Esophagus (tissue), 2 donors: ENCODE data around the gene HSPE1. TPM values are rescaled to one million over a fixed set of nuclear protein-coding genes. Genes with fewer than 3 reads are reported as not detected.
A peak's percentile ranks its signal among the peaks of the same experiment; 100 is the strongest.

ENCODE experiments used
- H3K27ac ChIP-seq, 2 donors: one replicate each; pipeline ENCODE4 v1.5.1; 2013; ENCODE audit warnings: low read depth in 2 of 2, mild to moderate bottlenecking in 2 of 2, inconsistent platforms in 1 of 2, low read length in 1 of 2, moderate library complexity in 1 of 2
- H3K27me3 ChIP-seq, 2 donors: one replicate each; pipeline ENCODE4 v1.6.1; 2013; ENCODE audit warnings: low read length in 2 of 2, control low read depth in 1 of 2, mild to moderate bottlenecking in 1 of 2; ENCODE audit not compliant: insufficient read depth in 2 of 2, control insufficient read depth in 1 of 2
- H3K36me3 ChIP-seq, 2 donors: one replicate each; pipeline ENCODE4 v1.6.1; 2013; ENCODE audit warnings: low read length in 1 of 2; ENCODE audit not compliant: control insufficient read depth in 2 of 2, insufficient read depth in 2 of 2
- H3K4me1 ChIP-seq, 2 donors: one replicate each; pipeline ENCODE4 v1.6.1; 2013; ENCODE audit warnings: low read length in 1 of 2; ENCODE audit not compliant: control insufficient read depth in 2 of 2, insufficient read depth in 2 of 2
- H3K4me3 ChIP-seq, 2 donors: one replicate each; pipeline ENCODE4 v1.5.1; 2013; ENCODE audit warnings: low read length in 2 of 2, mild to moderate bottlenecking in 2 of 2, low read depth in 1 of 2, moderate library complexity in 1 of 2
- H3K9me3 ChIP-seq, 2 donors: one replicate each; pipeline ENCODE4 v1.6.1; 2013; ENCODE audit warnings: mild to moderate bottlenecking in 2 of 2, low read depth in 1 of 2, low read length in 1 of 2, moderate library complexity in 1 of 2; ENCODE audit not compliant: control insufficient read depth in 2 of 2, insufficient read depth in 1 of 2
- WGBS, 2 donors: extraction: QIAGEN DNeasy Blood & Tissue Kit; methylation state at CpG; one replicate each; pipeline ENCODE4 v1.1.7; 2013; 5-methylcytosine and 5-hydroxymethylcytosine counted together
- polyA plus RNA-seq, 2 donors: library from polyadenylated mRNA; stranded (reverse); fragments of 200-250 nt; gene quantifications; one replicate each; pipeline ENCODE4 v1.2.3, GENCODE V29; 2013
- donor health status: healthy with polysubstance abuse.
- donor health status: Bipolar disorder and iron deficiency.

The HSPE1 gene
- polyA plus RNA-seq, 2 donors, result 149 to 216 TPM

DNA sequence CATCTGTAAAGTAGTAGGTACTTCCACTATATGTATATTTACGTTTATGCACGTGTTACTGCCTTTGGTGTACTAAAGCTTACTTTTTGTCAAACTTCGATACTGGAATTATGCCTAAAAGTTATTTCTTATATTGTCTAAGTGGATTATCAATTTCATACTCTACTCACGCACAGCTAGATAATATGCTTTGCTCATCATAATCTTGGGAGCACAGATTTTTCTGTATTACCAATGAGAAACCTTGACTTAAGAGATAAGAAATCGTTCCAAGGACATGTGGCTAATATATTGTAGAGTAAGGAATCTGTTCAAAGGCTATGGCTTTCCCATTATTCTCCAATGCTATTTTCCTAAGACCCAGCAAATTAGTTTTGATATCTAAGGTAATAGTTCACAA is 6.5 kb downstream of the HSPE1 start:
- Histone ChIP-seq H3K9me3 (no peaks in the 10 kb centered on the region), H3K4me3 (no peak overlapping the region), H3K36me3 (peaks cover 4 to 6% of the 10 kb centered on the region in 2 donors), H3K27ac (no peak overlapping the region), H3K27me3 (no peaks in the 10 kb centered on the region), H3K4me1 (no peaks in the 10 kb centered on the region)
- 90 to 95% methylated on average over 5 of the region's 5 CpGs for WGBS, 2 donors

DNA sequence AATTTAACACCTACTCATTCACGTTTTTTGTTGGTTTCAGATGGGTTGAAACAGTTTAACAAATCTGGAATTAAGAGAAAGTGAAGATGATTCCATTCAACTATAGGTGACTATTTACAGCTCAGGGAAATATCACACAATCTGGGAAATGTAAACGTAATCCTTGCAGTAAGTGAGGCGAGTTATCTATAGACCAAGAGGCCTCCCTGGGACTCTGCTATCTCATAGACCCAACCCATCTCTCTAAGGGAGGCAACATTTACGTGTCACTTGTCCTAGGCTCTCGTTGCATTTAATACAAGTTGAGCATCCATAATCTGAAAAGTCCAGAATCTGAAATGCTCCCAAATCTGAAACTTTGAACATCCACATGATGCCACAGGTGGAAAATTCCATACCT is 13.7 kb downstream of the HSPE1 start:
- Histone ChIP-seq H3K4me1 (no peaks in the 10 kb centered on the region), H3K4me3 (no peak overlapping the region), H3K27ac (no peak overlapping the region), H3K9me3 (no peaks in the 10 kb centered on the region), H3K36me3 (no peaks in the 10 kb centered on the region), H3K27me3 (no peaks in the 10 kb centered on the region)
- 94 to 96% methylated on average over 5 of the region's 5 CpGs for WGBS, 2 donors

DNA sequence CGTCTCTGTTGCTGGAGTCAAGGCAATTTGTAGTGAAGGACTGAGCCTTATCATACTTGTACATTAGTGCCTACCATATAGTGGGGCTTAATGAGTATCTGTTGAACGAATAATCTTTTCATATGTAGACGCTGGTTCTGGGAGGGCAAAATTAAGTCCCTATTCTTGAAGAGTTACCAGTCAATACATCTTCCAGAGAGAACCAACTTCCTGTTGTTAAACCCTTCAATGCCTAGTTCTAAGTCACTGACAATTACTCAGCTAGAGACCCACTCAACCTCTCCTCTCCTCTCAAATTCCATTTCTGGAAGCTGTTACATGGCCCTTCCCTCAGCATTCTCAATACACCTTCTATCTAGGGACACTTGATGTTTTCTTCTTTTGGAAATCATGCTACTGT is 14.6 kb downstream of the HSPE1 start:
- 64 to 68% methylated on average over 3 of the region's 3 CpGs for WGBS, 2 donors
- Histone ChIP-seq H3K27ac (peak overlapping the region in 1 of 2 donors; percentile 97), H3K27me3 (no peaks in the 10 kb centered on the region)

DNA sequence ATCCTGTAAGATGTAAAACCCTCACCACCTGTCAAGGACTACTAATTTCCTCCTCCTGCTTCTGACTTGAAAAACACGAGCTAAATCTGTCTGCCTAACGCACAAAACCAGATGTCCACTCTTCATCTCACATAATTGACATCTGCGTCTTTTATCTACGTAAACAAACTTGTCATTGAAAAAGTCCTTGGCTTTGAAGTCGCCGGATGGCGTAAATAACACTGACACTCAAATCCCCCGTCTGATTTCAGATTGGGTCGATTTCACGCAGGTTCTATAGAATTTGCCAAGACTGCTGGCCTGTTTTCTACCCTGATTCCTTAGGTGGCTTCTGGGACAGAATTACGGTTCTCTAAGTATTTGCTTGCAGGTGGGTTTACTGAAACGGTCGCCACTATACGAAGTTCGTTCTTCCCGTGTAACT is 15.1 kb downstream of the HSPE1 start:
- Histone ChIP-seq H3K4me1 (no peaks in the 10 kb centered on the region), H3K9me3 (no peaks in the 10 kb centered on the region), H3K36me3 (no peaks in the 10 kb centered on the region), H3K27ac (peak overlapping the region; percentile 94 to 97), H3K4me3 (peak overlapping the region; percentile 96 to 100), H3K27me3 (no peaks in the 10 kb centered on the region)
- WGBS, 2 donors, result 0% methylated on average over 16 of the region's 16 CpGs

More for the DNA sequence above, 14.6 kb downstream of the HSPE1 start:
- Histone ChIP-seq H3K9me3 (no peaks in the 10 kb centered on the region), H3K4me1 (no peaks in the 10 kb centered on the region), H3K36me3 (no peaks in the 10 kb centered on the region), H3K4me3 (peak overlapping the region in 1 of 2 donors; percentile 100)

DNA sequence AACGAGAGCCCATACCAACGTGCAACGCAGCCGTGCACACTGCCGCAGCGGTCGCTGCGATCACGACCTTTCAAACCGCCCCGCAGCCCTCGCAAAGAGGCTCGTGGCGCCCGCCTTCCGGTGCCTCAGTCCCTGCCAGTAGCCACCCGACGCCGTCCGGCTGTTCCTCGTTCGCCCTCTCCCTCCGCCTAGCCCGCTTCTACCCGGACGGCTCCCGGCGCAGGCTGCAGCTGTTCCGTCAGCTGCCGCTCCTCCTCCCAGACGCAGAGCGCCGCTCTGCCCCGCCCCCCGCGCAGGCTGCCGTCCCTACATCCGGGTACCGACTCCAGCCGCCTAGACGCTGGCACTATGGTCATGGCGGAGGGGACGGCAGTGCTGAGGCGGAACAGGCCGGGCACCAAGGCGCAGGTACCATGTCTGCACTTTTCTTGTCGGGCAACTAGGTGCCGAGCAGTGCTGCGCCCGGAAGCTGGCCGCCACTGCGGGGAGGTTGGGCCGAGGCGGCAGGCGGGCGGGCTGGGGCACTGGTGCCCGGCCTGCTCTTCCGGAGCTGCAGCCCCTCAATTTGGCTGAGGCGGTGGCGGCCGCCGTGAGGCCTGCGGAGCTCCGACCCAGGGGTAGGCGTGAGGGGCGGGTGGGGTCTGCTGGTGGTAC is 15.7 kb downstream of the HSPE1 start, which contains the start of gene MOB4:
Gene MOB4, plus strand, starts transcription at position 328 of the 654 bp plus-strand sequence. Its CDS starts 21 bp downstream, at position 349.
- Histone ChIP-seq H3K27me3 (no peaks in the 10 kb centered on the region), H3K27ac (peak within 1 kb of the TSS; percentile 94 to 97), H3K4me1 (no peaks in the 10 kb centered on the region), H3K4me3 (peak within 1 kb of the TSS; percentile 96 to 100), H3K9me3 (no peaks in the 10 kb centered on the region), H3K36me3 (no peaks in the 10 kb centered on the region)
- WGBS, 2 donors, result 0% methylated on average over 66 of the region's 66 CpGs

GRCh38 chr2:197516393-197516761 is 16.2 kb downstream of the HSPE1 start:
- WGBS, 2 donors, result 0% methylated on average over 16 to 17 of the region's 17 CpGs
- Histone ChIP-seq H3K27me3 (no peaks in the 10 kb centered on the region), H3K27ac (peak overlapping the region; percentile 94 to 97)

DNA sequence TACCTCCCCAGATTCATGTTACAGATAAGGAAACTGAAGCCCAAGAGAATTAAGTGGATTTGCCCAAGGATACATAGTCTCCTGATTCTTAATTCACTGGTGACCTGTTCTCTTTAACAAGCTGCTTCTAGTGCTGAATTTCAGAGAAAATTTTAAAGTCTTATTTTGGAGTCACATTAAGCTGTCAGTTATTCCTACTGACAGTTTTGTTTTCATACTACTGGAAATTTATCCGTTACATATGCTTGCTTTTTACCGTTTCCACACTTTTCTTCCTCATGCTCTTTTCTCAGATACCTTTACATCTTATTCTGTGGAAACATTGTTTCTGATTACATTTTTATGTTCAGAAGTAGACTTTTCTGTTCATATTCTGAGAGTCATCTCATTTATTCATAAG is 17.0 kb downstream of the HSPE1 start:
- H3K27ac ChIP-seq, result no peak overlapping the region
- H3K4me1 ChIP-seq, result no peaks in the 10 kb centered on the region
- H3K36me3 ChIP-seq, result no peaks in the 10 kb centered on the region
- whole genome bisulfite sequencing, 2 donors, result 19 to 33% methylated on average over 2 of the region's 2 CpGs
- H3K9me3 ChIP-seq, result no peaks in the 10 kb centered on the region
- no peaks in the 10 kb centered on the region for H3K27me3 ChIP-seq
- peak overlapping the region in 1 of 2 donors; percentile 100 for H3K4me3 ChIP-seq

More at GRCh38 chr2:197516393-197516761, 16.2 kb downstream of the HSPE1 start:
- no peaks in the 10 kb centered on the region for H3K4me1 ChIP-seq
- H3K9me3 ChIP-seq, result no peaks in the 10 kb centered on the region
- peak overlapping the region; percentile 96 to 100 for H3K4me3 ChIP-seq
- H3K36me3 ChIP-seq, result no peaks in the 10 kb centered on the region

DNA sequence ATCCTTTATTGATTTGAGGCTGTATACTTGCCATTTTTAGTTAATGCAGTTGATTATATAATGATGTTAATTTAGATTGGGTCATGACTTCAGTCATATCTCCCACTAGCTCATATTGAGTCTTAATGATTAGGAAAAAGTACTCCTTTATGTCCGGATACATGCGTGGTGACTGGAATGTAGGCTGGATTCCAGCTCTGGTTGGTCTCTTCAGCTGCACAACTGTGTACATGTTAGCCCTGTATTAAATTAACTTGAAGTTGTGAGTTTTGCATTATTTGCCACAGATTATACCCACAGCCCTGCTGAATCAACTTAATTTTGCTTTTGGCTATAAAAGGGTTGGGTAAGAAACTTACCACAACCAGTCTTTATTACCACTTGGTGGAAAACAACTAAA is 38.2 kb downstream of the HSPE1 start:
- H3K27me3 ChIP-seq, result no peaks in the 10 kb centered on the region
- H3K9me3 ChIP-seq, result no peaks in the 10 kb centered on the region
- no peak overlapping the region for H3K27ac ChIP-seq
- peaks cover 0 to 2% of the 10 kb centered on the region in 2 donors for H3K36me3 ChIP-seq
- no peaks in the 10 kb centered on the region for H3K4me1 ChIP-seq
- H3K4me3 ChIP-seq, result no peak overlapping the region
- WGBS, 2 donors, result 45 to 47% methylated on average over 2 of the region's 2 CpGs

DNA sequence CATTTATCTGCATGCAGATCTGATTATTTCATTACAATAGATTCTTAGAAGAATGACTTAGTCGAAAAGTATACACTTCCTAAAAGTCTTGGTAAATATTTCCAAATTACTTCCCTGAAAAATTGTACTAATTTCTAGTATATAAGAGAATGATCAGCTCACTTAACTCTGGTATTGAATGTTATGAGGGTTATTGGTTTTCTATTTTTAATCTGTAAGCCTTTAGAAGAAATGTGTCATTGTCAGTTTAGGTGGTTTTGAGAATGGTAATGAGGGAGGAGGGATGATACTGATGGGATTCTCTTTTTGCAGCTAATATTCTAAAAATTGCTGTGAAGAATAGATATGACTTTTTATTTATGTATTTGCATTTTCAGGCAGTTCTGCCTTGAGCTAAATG is 39.6 kb downstream of the HSPE1 start:
- H3K9me3 ChIP-seq, result no peaks in the 10 kb centered on the region
- H3K36me3 ChIP-seq, result peaks cover 0 to 2% of the 10 kb centered on the region in 2 donors
- H3K27me3 ChIP-seq, result no peaks in the 10 kb centered on the region
- no peak overlapping the region for H3K27ac ChIP-seq
- WGBS, 2 donors, result 63 to 72% methylated on average over 1 of the region's 1 CpG
- H3K4me3 ChIP-seq, result no peak overlapping the region
- H3K4me1 ChIP-seq, result no peaks in the 10 kb centered on the region

DNA sequence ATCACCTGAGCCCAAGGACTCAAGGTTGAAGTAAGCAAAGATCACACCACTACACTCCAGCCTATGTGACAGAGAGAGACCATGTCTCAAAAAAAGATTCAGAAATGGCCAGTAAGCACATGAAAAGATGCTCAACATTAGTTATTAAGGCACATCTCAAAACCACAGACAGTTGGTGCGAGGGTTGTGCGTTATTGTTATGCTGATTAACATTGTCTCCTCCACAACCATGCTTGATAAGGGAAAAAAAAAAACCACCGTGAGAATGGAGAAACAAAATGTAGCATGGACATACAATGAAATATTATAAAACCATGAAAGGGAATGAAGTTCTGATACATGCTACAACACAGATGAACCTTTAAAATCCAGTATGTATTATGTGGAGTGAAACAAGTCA is 43.0 kb downstream of the HSPE1 start:
- H3K4me1 ChIP-seq, result no peaks in the 10 kb centered on the region
- no peaks in the 10 kb centered on the region for H3K9me3 ChIP-seq
- WGBS, 2 donors, result 92 to 97% methylated on average over 3 of the region's 3 CpGs
- H3K36me3 ChIP-seq, result peaks cover 0 to 2% of the 10 kb centered on the region in 2 donors
- no peaks in the 10 kb centered on the region for H3K27me3 ChIP-seq
- no peak overlapping the region for H3K27ac ChIP-seq
- no peak overlapping the region for H3K4me3 ChIP-seq
